ENCODE measurements around the gene LRP8. TPM values are rescaled to one million over a fixed set of nuclear protein-coding genes. Genes with fewer than 3 reads are reported as not detected.

LRP8 gene
- total RNA-seq, 3 donors from 2014 or later: 1.3 to 6.5 (median 1.4) TPM

DNA sequence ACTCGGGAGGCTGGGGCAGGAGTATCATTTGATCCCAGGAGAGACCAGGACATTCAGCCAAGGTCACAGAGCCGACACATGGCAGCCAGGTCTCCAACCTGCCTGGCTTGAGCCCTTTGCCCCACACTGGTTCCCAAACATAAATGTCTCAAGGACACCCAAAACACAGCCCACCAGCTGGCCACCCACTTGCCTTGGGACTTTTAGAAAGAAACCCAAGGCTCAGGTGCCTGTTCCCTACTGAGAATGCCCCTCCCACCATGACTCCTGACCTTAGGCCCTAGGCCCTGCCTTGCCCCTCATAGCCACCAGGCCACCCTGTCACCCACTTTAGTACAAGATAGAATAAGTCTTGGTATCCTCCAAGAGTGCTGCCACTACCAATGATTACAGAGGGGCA lies 41.9 kb upstream of the LRP8 start:
- Histone ChIP-seq H3K36me3 (ENCODE audit: low read depth) (no peaks in the 10 kb centered on the region), H3K4me3 (no peak overlapping the region), H3K9me3 (no peaks in the 10 kb centered on the region), H3K4me1 (ENCODE audit: low read depth) (no peaks in the 10 kb centered on the region)
- TF ChIP-seq, protein P1, sequence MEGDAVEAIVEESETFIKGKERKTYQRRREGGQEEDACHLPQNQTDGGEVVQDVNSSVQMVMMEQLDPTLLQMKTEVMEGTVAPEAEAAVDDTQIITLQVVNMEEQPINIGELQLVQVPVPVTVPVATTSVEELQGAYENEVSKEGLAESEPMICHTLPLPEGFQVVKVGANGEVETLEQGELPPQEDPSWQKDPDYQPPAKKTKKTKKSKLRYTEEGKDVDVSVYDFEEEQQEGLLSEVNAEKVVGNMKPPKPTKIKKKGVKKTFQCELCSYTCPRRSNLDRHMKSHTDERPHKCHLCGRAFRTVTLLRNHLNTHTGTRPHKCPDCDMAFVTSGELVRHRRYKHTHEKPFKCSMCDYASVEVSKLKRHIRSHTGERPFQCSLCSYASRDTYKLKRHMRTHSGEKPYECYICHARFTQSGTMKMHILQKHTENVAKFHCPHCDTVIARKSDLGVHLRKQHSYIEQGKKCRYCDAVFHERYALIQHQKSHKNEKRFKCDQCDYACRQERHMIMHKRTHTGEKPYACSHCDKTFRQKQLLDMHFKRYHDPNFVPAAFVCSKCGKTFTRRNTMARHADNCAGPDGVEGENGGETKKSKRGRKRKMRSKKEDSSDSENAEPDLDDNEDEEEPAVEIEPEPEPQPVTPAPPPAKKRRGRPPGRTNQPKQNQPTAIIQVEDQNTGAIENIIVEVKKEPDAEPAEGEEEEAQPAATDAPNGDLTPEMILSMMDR (IDR thresholded peaks at IDR 0.05): no peak
- no peak for DNase-seq
- intact Hi-C loops (cut with DNase I, micrococcal nuclease): no loop called here
- ATAC-seq: no peak

DNA sequence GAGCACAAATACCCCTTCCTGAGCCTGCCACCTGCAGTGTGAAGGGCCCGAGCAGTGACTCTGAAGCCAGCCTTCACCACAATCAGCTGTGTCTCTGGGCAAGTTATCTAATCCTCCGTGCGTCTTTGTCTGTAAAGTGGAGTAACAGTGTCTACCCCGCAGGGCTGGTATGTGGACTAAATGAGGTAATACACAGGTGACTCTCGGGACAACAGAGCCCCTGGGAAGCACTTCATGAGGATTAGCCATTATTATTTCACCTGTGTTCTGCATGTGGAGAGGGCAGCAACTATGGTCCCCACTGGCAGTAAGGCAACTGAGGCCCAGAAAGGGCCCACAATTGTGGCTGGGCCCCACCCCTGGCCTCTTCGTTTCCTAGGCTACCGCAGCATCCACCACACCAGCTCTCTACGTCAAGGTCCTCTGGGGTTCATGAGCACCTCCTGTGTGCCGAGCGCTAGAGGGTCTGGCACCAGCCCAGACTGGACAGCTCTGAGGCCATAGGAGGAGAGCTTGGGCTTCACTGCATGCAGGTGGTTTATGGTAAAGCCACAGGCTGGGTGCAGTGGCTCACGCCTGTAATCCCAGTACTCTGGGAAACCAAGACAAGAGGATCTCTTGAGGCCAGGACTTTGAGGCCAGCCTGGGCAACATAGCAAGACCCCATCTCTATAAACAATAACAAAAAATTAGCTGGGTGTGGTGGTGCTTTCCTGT lies 41.3 kb upstream of the LRP8 start:
- intact Hi-C loops (cut with DNase I, micrococcal nuclease): no loop called here
- H3K9me3 ChIP-seq: no peaks in the 10 kb centered on the region
- H3K36me3 ChIP-seq (ENCODE audit: low read depth): no peaks in the 10 kb centered on the region
- TF ChIP-seq, protein P1 (IDR thresholded peaks at IDR 0.05): no peak
- ATAC-seq (no peak), DNase-seq (no peak)
- no peaks in the 10 kb centered on the region for H3K4me1 ChIP-seq (ENCODE audit: low read depth)
- no peak overlapping the region for H3K4me3 ChIP-seq

DNA sequence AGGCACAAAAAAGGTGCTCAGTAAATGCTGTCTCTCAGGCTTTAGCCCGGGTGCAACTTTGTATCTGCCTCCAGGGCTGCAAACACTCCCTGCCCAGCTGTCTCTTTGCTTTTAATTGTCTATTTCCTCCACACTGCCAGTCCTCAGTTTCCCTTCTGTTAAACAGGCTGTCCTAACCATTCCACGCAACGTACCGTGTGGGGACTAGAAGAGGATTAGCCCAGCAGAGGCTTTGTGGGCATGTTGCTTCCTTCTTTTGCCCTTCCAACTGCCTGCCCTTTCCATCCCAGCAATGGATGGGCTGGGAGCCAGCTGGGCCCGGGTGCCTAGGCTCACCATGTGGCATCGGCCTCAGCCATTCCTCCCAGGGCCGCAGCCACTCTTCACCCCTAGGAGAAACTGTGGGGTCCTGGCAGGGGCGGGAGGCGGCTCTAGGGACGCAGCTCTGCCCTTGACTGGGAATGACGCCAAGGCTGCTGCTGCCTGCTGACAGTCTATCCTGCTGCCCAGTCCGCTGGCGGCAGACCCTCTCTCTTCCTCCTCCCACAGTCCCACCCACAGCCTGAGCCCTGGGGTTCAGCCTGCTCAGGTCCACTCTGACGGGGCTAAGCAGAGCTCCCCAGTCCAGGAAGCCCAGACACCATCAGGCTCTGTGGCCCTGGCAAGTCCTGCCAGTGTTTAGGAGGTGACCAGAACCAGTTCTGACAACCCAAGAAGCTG lies 40.6 kb upstream of the LRP8 start:
- DNase-seq (no peak), ATAC-seq (peak; percentile 11)
- H3K9me3 ChIP-seq: no peaks in the 10 kb centered on the region
- no peaks in the 10 kb centered on the region for H3K36me3 ChIP-seq (ENCODE audit: low read depth)
- no peak overlapping the region for H3K4me3 ChIP-seq
- intact Hi-C loops (cut with DNase I, micrococcal nuclease): no loop called here
- TF ChIP-seq, protein P1 (IDR thresholded peaks at IDR 0.05): no peak
- no peaks in the 10 kb centered on the region for H3K4me1 ChIP-seq (ENCODE audit: low read depth)

DNA sequence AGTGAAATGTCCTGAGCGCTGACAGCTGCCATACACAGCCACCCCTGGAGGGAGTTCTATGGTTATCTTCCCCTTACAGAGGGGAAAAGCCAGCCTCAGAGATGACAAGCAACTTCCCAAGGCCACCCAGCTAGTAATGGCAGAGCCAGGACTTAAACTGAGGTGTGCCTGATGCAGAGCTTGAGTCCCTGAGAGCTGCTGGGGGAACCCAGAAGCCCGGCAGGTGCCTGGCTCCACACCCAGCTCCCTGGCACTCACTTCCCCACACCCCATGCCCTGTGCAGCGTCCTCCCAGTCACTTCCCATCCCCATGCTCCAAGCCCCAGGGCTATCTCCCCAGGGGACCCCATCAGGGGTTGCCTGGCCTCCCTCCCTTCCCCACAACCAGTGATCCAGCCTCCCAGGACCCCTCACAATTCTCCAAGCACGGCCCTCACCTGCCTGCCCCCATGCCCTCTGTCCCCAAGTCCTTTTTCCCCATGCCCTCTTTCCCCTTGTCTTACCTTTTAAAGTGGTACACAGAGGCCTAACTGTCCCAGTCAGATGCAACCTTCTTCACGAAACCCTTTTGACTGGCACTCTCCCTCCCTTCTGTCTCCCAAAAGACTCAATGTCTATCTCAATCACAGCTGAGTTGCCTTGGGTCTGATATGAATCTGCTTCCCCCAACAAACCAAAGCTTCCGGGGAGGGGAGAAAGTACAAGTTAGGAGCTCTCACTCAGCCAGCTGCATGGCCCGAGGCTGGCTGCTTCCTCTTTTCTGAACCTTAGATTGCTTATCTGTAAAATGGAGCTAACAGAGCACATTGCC lies 39.8 kb upstream of the LRP8 start:
- Histone ChIP-seq H3K36me3 (ENCODE audit: low read depth) (no peaks in the 10 kb centered on the region), H3K4me1 (ENCODE audit: low read depth) (no peaks in the 10 kb centered on the region), H3K9me3 (no peaks in the 10 kb centered on the region), H3K4me3 (no peak overlapping the region)
- ATAC-seq (peak; percentile 66), DNase-seq (peak in 1 of 3 donors; percentile 15)
- TF ChIP-seq, protein P1 (IDR thresholded peaks at IDR 0.05): no peak
- intact Hi-C loops (cut with DNase I, micrococcal nuclease): no loop called here

DNA sequence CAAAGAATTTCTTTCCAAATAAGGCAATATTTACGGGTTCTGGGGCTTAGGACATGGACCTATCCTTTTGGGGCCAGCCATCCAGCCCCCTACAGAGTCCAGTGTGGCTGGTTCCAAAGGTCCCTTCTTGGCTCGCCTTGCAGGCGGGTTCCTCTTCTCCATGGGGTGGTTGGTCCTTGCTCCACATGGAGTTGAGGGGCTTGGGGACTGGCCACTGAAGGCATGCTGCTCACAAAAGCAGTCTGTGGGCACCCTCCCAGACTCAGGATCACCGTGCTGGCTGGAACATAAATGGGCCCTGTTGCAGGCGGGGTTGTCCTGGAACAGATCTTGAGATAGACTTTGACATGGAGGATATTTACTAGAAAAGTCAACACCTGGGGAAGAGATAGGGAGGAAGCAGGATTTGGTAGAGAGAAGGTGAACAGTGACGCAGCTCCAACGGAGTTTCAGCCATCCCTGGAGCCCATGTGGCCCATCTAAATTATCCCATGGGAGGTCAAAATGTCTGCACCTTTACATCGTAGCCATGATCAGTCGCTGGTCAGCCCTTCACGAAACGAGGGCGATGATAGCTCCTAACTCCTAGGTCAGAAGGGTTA lies 39.1 kb upstream of the LRP8 start:
- TF ChIP-seq, protein P1 (IDR thresholded peaks at IDR 0.05): no peak
- Histone ChIP-seq H3K36me3 (ENCODE audit: low read depth) (no peaks in the 10 kb centered on the region), H3K4me3 (no peak overlapping the region), H3K4me1 (ENCODE audit: low read depth) (no peaks in the 10 kb centered on the region), H3K9me3 (no peaks in the 10 kb centered on the region)
- intact Hi-C loops (cut with DNase I, micrococcal nuclease): no loop called here
- no peak for DNase-seq
- no peak for ATAC-seq
